Measurements from ENCODE around the gene BRSK1.

The BRSK1 gene

DNA sequence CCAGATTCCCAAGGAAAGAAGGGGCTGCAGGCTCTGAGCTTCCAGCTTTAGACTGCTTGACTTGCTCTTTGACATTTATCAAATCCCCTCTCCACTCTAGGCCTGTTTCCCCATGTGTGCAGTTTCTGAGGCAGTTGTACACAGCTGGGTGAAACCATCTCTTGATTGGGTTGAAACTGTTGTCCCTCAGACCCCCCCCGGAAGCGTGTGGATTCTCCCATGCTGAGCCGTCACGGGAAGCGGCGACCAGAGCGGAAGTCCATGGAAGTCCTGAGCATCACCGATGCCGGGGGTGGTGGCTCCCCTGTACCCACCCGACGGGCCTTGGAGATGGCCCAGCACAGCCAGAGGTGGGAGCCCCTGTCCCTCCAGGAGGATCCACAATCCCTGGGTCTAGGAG, 19.7 kb downstream of the BRSK1 start:
- H3K4me3 ChIP-seq (ENCODE audit: low read length) = no peak overlapping the region
- H3K4me1 ChIP-seq (ENCODE audit: control insufficient read depth, insufficient read depth, low read length) = peaks cover 9% of the 10 kb centered on the region
- H3K27me3 ChIP-seq (ENCODE audit: control insufficient read depth, insufficient read depth, low read length) = no peaks in the 10 kb centered on the region
- no peaks in the 10 kb centered on the region for H3K36me3 ChIP-seq (ENCODE audit: control insufficient read depth, insufficient read depth, low read length)
- no peaks in the 10 kb centered on the region for H3K9me3 ChIP-seq (ENCODE audit: control insufficient read depth, low read length)
- H3K9ac ChIP-seq (ENCODE audit: low read length) = no peak overlapping the region

DNA sequence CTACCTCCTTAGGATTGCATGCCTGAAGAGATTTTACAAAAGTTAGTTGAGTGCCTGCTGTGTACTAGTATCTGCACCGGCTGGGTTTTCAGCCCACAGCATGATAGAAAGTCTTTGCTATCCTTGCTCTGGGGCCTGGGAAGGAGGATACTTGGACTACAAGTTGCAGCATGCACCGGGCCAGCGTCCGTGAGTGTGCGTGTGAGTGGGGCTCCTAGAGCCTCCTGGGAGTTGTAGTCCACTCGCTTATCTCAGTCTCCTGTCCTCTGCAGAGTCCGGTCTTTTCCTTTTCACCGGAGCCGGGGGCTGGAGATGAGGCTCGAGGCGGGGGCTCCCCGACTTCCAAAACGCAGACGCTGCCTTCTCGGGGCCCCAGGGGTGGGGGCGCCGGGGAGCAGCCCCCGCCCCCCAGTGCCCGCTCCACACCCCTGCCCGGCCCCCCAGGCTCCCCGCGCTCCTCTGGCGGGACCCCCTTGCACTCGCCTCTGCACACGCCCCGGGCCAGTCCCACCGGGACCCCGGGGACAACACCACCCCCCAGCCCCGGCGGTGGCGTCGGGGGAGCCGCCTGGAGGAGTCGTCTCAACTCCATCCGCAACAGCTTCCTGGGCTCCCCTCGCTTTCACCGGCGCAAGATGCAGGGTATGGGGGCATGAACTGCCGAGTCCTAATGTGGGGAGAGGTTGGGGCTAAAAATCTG, 20.6 kb downstream of the BRSK1 start:
- no peak overlapping the region for H3K4me3 ChIP-seq (ENCODE audit: low read length)

DNA sequence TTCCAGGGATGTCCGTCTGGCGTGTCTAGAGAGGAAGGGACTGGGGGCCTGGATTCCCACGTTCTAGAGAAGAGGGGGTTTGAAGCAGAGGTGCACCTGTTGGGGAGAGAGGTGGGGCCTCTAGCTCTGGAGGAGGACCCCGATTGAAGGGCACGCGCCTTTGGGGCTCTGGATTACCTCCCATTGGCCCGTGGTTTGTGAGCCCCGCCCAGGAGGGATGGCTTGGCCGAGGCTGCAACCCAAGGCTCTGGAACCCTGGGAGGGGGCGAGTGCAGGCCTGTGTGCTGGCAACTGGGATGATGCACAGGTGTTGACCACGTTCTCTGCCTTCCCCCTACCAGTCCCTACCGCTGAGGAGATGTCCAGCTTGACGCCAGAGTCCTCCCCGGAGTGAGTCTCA, 21.2 kb downstream of the BRSK1 start:
- no peak overlapping the region for H3K4me3 ChIP-seq (ENCODE audit: low read length)
- H3K36me3 ChIP-seq (ENCODE audit: control insufficient read depth, insufficient read depth, low read length) = no peaks in the 10 kb centered on the region
- H3K9me3 ChIP-seq (ENCODE audit: control insufficient read depth, low read length) = no peaks in the 10 kb centered on the region
- H3K4me1 ChIP-seq (ENCODE audit: control insufficient read depth, insufficient read depth, low read length) = peaks cover 9% of the 10 kb centered on the region
- no peak overlapping the region for H3K9ac ChIP-seq (ENCODE audit: low read length)
- no peaks in the 10 kb centered on the region for H3K27me3 ChIP-seq (ENCODE audit: control insufficient read depth, insufficient read depth, low read length)

More for the DNA sequence above, 20.6 kb downstream of the BRSK1 start:
- Histone ChIP-seq H3K9ac (ENCODE audit: low read length) (no peak overlapping the region), H3K27me3 (ENCODE audit: control insufficient read depth, insufficient read depth, low read length) (no peaks in the 10 kb centered on the region), H3K9me3 (ENCODE audit: control insufficient read depth, low read length) (no peaks in the 10 kb centered on the region), H3K4me1 (ENCODE audit: control insufficient read depth, insufficient read depth, low read length) (peaks cover 9% of the 10 kb centered on the region), H3K36me3 (ENCODE audit: control insufficient read depth, insufficient read depth, low read length) (no peaks in the 10 kb centered on the region)

DNA sequence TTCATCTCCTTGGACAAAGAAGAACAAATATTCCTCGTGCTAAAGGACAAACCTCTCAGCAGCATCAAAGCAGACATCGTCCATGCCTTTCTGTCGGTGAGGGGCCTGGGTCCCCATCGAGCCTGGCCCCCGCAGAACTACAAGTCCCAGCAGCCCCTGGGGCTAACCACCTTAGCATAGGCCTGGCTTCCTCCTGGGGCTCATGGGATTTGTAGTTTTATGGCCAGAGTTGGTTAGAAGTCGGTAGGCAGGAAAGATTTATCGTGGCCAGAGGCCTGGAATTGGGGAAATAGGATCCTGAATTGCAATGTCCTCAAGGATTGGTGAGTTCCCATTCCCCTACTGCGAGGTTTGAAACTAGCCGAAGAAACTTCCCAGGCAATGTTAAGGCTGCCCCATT, 21.7 kb downstream of the BRSK1 start:
- no peak overlapping the region for H3K4me3 ChIP-seq (ENCODE audit: low read length)
- peaks cover 9% of the 10 kb centered on the region for H3K4me1 ChIP-seq (ENCODE audit: control insufficient read depth, insufficient read depth, low read length)
- no peaks in the 10 kb centered on the region for H3K36me3 ChIP-seq (ENCODE audit: control insufficient read depth, insufficient read depth, low read length)
- no peaks in the 10 kb centered on the region for H3K27me3 ChIP-seq (ENCODE audit: control insufficient read depth, insufficient read depth, low read length)
- no peak overlapping the region for H3K9ac ChIP-seq (ENCODE audit: low read length)
- H3K9me3 ChIP-seq (ENCODE audit: control insufficient read depth, low read length) = no peaks in the 10 kb centered on the region

DNA sequence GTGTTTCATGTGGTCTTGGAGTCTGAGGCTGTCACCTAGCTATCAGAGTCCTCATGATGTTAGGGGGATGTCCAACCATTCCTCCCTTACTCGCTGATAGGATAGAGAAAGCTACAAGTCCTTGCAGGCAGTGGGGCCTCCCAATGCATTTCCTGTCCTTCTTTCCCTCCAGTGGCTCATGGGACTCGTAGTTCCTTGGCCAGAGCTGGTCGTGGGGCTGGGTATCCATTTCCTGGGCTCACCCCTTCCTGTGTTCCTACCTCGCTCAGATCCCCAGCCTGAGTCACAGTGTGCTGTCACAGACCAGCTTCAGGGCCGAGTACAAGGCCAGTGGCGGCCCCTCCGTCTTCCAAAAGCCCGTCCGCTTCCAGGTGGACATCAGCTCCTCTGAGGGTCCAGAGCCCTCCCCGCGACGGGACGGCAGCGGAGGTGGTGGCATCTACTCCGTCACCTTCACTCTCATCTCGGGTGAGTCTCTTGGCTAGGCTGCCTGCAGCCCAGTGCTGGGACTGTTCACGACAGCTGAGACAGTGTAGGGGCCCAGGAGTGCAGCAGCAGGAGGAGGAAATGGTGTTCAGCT, 22.3 kb downstream of the BRSK1 start:
- no peak overlapping the region for H3K9ac ChIP-seq (ENCODE audit: low read length)
- no peak overlapping the region for H3K4me3 ChIP-seq (ENCODE audit: low read length)
- H3K9me3 ChIP-seq (ENCODE audit: control insufficient read depth, low read length) = no peaks in the 10 kb centered on the region
- H3K27me3 ChIP-seq (ENCODE audit: control insufficient read depth, insufficient read depth, low read length) = no peaks in the 10 kb centered on the region
- peaks cover 9% of the 10 kb centered on the region for H3K4me1 ChIP-seq (ENCODE audit: control insufficient read depth, insufficient read depth, low read length)
- H3K36me3 ChIP-seq (ENCODE audit: control insufficient read depth, insufficient read depth, low read length) = no peaks in the 10 kb centered on the region

DNA sequence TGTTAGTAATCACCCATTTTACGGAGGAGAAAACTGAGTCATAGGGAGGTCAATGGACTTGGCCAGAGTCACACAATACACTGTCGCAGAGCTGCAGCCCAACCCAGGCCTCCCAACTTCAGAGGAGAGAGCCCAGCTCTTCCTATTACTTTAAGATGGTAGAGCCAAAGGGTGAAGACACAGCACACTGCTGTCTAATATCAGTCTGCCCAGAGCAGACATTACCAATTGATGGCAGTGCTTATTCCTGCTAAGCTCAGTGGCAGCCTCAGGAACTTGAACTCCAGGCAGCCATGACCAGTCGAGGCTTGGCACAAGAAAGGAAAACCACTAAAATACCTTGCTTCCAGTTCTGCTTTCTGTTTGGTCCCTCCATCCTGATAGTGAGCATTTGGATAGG, 22.9 kb downstream of the BRSK1 start:
- Histone ChIP-seq H3K27me3 (ENCODE audit: control insufficient read depth, insufficient read depth, low read length) (no peaks in the 10 kb centered on the region), H3K9me3 (ENCODE audit: control insufficient read depth, low read length) (no peaks in the 10 kb centered on the region), H3K36me3 (ENCODE audit: control insufficient read depth, insufficient read depth, low read length) (no peaks in the 10 kb centered on the region), H3K4me1 (ENCODE audit: control insufficient read depth, insufficient read depth, low read length) (peaks cover 6% of the 10 kb centered on the region), H3K4me3 (ENCODE audit: low read length) (no peak overlapping the region), H3K9ac (ENCODE audit: low read length) (no peak overlapping the region)

DNA sequence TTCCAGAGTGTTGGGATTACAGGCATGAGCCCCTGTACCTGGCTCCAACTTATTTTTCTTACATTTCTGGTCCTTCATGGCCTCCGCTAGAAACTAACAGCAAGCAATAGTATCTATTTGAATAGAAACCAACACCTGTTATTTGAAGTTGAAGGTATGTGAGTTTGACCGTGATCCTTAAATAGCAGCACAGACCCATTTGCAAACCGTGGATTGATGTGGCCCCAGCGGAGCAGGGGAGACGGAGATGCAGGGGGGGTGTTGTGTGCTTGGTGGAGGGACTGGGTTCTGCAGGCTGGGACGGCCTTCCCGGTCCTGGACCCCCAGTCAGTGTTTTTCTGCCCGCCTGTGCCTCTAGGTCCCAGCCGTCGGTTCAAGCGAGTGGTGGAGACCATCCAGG, 24.5 kb downstream of the BRSK1 start:
- Histone ChIP-seq H3K4me3 (ENCODE audit: low read length) (no peak overlapping the region), H3K27me3 (ENCODE audit: control insufficient read depth, insufficient read depth, low read length) (no peaks in the 10 kb centered on the region), H3K4me1 (ENCODE audit: control insufficient read depth, insufficient read depth, low read length) (no peaks in the 10 kb centered on the region), H3K9ac (ENCODE audit: low read length) (no peak overlapping the region), H3K36me3 (ENCODE audit: control insufficient read depth, insufficient read depth, low read length) (no peaks in the 10 kb centered on the region), H3K9me3 (ENCODE audit: control insufficient read depth, low read length) (no peaks in the 10 kb centered on the region)

DNA sequence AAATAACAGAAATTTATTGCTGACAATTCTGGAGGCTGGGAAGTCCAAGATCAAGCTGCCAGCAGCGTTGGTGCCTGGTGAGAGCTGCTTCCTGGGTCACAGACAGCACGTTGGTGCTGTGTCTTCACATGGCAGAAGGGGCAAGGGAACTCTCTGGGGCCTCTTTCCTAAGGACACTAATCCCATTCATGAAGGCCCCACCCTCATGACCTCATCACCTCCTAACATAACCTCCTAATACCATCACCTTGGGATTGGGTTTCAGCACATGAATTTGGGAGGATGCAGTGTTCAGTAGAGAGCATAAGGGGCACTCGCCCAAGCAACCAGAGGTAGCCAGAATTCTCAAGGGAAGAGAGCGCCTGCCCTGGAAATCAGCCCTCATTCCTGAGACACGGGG, 25.7 kb downstream of the BRSK1 start:
- H3K27me3 ChIP-seq (ENCODE audit: control insufficient read depth, insufficient read depth, low read length) = no peaks in the 10 kb centered on the region

DNA sequence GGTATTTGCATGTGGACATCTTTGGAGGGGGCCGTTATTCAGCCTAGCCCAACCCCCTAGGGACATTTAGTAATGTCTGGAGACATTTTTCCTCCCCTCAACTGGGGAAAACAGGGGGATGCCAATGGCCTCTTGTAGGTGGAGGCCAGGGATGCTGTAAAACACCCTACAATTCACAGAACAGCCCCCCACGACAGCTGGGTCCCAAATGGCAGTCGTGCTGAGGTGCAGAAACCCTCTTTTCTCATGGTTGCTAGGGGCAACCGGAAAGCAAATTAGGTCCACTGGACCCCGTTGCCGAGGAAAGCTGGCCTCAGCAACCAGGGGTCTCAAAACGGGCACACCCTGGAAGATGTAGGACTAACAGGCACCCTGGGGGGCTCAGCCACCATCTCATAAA, 26.7 kb downstream of the BRSK1 start:
- H3K36me3 ChIP-seq (ENCODE audit: control insufficient read depth, insufficient read depth, low read length) = no peaks in the 10 kb centered on the region
- no peaks in the 10 kb centered on the region for H3K27me3 ChIP-seq (ENCODE audit: control insufficient read depth, insufficient read depth, low read length)
- no peaks in the 10 kb centered on the region for H3K4me1 ChIP-seq (ENCODE audit: control insufficient read depth, insufficient read depth, low read length)
- no peaks in the 10 kb centered on the region for H3K9me3 ChIP-seq (ENCODE audit: control insufficient read depth, low read length)
- no peak overlapping the region for H3K4me3 ChIP-seq (ENCODE audit: low read length)
- H3K9ac ChIP-seq (ENCODE audit: low read length) = no peak overlapping the region

More for the DNA sequence above, 25.7 kb downstream of the BRSK1 start:
- Histone ChIP-seq H3K36me3 (ENCODE audit: control insufficient read depth, insufficient read depth, low read length) (no peaks in the 10 kb centered on the region), H3K9me3 (ENCODE audit: control insufficient read depth, low read length) (no peaks in the 10 kb centered on the region), H3K9ac (ENCODE audit: low read length) (no peak overlapping the region), H3K4me3 (ENCODE audit: low read length) (no peak overlapping the region), H3K4me1 (ENCODE audit: control insufficient read depth, insufficient read depth, low read length) (no peaks in the 10 kb centered on the region)

DNA sequence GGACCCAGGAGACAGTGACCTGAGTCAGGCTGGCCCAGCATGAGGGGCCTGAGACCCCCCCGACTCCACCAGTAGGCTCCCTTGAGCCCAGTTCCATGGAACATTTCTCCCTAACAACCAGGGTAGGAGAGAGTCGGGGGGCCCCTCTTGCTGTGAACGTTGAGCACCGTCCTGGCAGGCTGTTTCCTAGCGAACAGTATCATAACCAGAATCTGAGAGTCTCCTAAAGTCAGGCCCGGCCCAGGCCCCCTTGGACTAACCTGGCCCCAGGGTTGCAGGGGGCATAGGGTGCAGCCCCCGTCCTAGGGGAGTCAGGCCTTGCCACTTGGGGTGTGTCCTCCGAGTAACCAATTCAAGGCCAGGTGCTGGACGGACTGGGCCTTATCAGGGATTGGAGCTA, 27.6 kb downstream of the BRSK1 start:
- Histone ChIP-seq H3K4me3 (ENCODE audit: low read length) (no peak overlapping the region), H3K9me3 (ENCODE audit: control insufficient read depth, low read length) (no peaks in the 10 kb centered on the region), H3K4me1 (ENCODE audit: control insufficient read depth, insufficient read depth, low read length) (no peaks in the 10 kb centered on the region), H3K36me3 (ENCODE audit: control insufficient read depth, insufficient read depth, low read length) (no peaks in the 10 kb centered on the region), H3K9ac (ENCODE audit: low read length) (no peak overlapping the region), H3K27me3 (ENCODE audit: control insufficient read depth, insufficient read depth, low read length) (no peaks in the 10 kb centered on the region)

DNA sequence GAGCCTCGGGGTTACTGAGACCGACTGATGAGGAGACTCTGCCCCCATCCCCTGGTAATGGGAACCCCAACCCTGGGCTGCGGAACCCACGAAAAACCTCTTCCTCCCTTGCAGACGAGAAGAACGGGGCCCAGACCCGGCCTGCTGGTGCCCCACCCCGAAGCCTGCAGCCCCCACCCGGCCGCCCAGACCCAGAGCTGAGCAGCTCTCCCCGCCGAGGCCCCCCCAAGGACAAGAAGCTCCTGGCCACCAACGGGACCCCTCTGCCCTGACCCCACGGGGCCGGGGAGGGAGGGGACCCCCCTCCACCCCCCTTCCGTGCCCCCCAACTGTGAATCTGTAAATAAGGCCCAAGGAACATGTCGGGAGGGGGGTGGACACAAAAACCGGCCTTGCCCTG, 28.0 kb downstream of the BRSK1 start:
- H3K36me3 ChIP-seq (ENCODE audit: control insufficient read depth, insufficient read depth, low read length) = no peaks in the 10 kb centered on the region

DNA sequence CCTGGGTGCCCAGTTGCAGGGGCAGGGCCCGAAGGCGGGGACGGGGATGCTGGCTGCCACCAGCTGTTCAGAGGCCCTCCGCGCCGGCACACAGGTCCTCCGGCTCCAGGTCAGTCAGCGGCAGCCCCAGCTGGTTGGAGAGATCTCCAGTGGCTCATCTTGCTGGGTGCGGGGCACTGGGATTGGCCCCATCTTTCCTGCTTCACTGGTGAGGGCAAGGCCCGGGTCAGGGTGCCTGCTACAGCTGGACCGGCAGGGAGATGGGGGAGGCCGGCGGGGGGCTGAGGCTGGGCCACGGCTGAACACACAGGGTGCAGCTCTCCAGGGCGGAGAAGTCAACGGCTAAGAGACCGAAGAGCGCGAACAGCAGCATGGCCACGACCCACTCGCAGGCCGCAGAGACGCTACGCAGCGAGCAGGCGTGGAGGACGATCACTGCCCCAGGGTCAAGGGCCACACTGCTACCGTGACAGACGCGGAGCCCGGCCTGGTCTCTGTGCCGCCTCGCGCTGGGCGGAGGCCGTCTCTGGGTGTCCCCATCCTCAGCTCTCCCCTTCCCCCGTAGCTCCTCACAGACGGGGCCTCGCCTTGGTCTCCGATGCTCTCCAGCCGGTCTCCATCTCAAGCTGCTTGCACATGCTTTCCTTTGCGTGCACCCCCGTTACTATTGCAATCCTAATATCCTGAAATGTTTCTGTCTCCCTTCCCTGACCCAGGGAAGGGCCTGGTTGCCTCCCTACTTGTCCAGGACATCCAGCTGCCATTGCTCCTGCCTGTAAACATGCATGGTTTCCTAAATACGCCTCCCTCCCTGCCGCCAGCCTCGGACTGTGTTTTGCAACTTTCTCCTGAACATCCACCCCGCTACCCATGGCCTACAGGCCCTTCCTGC, 29.1 kb downstream of the BRSK1 start:
- no peak overlapping the region for H3K9ac ChIP-seq (ENCODE audit: low read length)
- no peak overlapping the region for H3K4me3 ChIP-seq (ENCODE audit: low read length)
- no peaks in the 10 kb centered on the region for H3K9me3 ChIP-seq (ENCODE audit: control insufficient read depth, low read length)
- no peaks in the 10 kb centered on the region for H3K36me3 ChIP-seq (ENCODE audit: control insufficient read depth, insufficient read depth, low read length)
- H3K27me3 ChIP-seq (ENCODE audit: control insufficient read depth, insufficient read depth, low read length) = no peaks in the 10 kb centered on the region
- no peaks in the 10 kb centered on the region for H3K4me1 ChIP-seq (ENCODE audit: control insufficient read depth, insufficient read depth, low read length)

More for the DNA sequence above, 28.0 kb downstream of the BRSK1 start:
- Histone ChIP-seq H3K9ac (ENCODE audit: low read length) (no peak overlapping the region), H3K9me3 (ENCODE audit: control insufficient read depth, low read length) (no peaks in the 10 kb centered on the region), H3K4me1 (ENCODE audit: control insufficient read depth, insufficient read depth, low read length) (no peaks in the 10 kb centered on the region), H3K4me3 (ENCODE audit: low read length) (no peak overlapping the region), H3K27me3 (ENCODE audit: control insufficient read depth, insufficient read depth, low read length) (no peaks in the 10 kb centered on the region)

All from mucosa of stomach (tissue), 1 donor.